Hippocampal formation (tissue), 2 donors: ENCODE data around the gene EPHA6.
"Not testable (repeated sequence)": the region's sequence is repeated elsewhere in the genome, so short reads cannot be mapped to it uniquely, and the experiment has no call there.

Experiments used
- DNase-seq, 2 donors: peaks; one replicate each; lab custom pipeline; 2025; lab: John Stamatoyannopoulos, UW

Gene EPHA6

DNA sequence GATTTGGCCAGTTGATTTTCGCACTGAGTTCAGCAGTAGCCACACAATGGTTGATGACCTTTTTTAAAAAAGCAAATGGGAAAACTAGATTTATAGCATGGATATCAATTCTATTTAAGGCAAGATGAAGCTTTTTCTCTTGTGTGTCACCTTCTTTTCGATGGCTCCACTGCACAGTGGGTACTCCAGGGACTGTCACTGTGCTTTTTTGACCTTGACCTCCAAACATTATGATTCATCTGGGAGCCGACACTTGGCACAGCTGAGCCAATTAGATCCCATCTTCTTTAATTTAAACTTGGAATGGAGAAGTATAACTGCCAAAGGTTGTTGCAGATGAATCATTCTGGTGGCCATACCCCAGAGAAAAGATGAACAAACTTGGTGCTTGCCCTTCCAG lies 367.3 kb downstream of the EPHA6 start:
- no peak for DNase-seq

DNA sequence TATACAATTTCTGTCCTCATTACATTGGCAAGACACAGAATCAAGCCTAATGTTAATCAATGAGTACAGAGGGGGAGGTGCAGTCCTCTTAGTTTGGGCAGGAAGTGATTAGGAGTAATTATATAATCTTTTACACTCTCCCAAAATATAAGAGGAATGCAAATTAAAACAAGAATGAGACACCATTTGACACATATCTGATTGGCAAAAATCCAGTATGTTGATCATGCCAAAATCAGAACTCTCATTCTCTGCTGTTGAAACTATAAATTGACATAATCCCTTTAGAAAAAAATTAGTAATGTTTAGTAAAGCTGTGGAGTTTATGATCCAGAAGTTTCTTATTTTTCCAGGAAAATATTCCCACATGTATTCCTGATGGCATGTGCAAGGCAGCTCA lies 373.4 kb downstream of the EPHA6 start:
- DNase-seq = no peak

GRCh38 chr3:97189835-97190234 lies 375.4 kb downstream of the EPHA6 start:
- no peak for DNase-seq

GRCh38 chr3:97197083-97197482 lies 382.7 kb downstream of the EPHA6 start:
- DNase-seq = no peak

- no peak for DNase-seq
Observed at GRCh38 chr3:97197830-97198229, 383.4 kb downstream of the EPHA6 start.

DNA sequence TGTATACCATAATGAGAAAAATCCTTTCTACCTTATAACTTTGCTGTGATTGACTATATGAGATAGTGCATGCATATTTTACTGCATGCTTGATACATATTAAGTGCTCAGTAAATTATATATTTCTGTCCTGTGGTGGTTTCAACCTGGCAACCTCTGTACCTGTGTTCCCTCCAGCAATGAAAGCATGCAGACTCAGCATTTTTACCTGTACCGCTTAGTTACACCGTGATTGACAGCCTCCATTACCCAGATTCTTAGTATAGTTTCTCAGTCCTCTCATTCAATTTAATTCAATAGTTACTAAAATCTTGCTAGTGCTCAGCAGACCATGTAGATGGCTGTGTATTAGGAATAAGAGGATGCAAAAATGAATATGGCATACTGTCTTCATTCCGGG lies 386.0 kb downstream of the EPHA6 start:
- DNase-seq = no peak

DNA sequence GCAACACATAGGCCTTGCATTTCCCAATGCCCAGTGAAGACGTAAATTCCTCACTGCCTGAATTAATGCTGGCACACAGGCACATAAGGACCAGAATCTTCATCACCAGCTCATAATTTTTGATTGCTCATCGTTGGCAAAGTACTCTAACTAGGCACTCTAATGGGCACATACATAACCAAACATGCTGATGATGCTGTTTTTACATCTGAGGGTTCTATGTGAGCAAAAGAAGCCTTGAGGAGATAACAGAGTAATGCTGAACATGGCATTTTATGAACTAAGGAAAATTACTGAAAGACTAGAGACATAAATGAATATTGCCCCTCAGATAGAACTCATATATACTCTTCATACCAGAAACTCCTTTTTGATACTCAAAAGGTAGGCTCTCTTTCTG lies 387.4 kb downstream of the EPHA6 start:
- no peak for DNase-seq

DNA sequence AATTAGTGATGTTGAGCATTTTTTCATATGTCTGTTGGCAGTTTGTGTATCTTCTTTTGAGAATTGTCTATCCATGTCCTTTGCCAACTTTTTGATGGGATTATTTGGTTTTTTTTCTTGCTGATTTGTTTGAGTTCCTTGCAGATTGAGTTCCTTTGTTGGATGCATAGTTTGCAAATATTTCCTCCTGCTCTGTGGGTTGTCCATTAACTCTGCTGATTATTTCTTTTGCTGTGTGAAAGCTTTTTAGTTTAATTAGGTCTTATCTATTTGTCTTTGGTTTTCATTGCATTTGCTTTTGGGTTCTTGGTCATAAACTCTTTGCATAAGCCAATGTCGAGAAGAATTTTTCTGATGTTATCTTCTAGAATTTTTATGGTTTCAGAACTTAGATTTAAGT lies 414.6 kb downstream of the EPHA6 start:
- DNase-seq = no peak

DNA sequence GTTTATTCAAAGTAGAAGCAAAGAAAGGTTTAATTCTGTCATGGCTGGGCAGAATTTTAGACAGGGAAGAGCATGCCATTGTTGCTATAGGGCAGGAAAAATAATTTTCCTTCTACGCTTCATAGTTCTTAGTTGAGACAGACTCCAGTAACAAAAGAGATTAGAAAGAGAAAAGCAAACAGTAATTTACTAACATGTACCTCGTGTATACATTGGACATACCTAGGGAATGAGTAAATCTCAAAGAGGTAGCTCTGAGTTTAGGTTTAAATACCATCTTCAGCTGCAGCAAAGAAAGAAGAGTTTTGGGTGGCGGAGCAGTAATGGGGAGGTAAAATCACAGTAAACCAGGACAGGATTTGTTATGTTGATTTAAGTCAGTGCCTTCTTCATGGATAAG lies 416.1 kb downstream of the EPHA6 start:
- DNase-seq = no peak

- DNase-seq = no peak
Observed at GRCh38 chr3:97232393-97233034, 418.1 kb downstream of the EPHA6 start.

GRCh38 chr3:97235179-97235578 lies 420.8 kb downstream of the EPHA6 start:
- no peak for DNase-seq

DNA sequence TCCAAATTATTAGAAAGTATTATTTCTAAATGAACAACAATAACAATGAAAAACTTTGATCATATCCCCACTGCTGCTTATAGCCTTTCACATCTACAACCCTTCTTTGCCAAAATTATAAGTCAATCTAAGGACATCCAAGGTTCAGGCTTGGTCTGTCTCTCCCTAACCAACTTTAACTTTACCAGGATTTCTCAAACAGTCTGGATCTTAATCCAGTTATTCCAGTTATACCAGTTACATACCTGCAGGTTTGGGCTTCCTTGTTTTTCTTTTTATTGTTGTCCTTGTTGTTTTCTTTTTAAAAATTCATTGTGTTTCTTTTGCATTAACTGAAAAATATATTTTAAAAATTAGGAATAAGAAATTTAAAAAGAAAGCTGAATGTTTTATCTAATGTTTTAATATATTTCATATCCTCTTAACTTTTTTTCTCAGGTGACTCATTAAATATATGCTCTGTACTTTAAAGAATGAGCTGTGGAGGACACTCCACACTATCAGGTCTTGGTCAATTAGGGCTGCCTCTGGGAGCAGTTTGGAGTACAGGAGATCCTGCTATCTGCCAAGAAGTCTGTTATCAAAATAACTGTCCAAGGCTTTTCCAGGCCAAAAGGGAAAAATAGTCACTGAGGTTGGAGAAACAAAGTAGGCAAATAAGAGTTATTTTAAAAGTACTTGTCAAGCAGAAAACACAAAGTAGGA lies 421.4 kb downstream of the EPHA6 start:
- DNase-seq = no peak

DNA sequence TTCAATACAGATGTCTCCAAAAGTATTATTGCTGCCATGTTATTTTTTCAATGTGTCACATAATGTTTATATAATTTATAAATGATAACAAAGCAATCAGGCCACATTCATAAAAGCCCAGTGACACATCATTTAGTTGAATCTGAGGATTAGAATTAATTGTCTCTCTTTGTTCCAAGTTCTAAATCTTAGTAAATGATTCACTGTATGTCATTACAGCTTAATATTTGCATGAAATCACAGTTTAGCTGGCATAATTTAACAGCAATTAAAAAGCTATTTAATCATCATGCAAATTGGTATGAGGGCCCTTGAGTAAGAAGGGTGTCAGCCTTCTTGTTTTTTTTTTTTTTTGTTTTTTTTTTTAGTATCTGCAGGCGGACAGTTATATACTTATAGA lies 427.0 kb downstream of the EPHA6 start:
- no peak for DNase-seq

DNA sequence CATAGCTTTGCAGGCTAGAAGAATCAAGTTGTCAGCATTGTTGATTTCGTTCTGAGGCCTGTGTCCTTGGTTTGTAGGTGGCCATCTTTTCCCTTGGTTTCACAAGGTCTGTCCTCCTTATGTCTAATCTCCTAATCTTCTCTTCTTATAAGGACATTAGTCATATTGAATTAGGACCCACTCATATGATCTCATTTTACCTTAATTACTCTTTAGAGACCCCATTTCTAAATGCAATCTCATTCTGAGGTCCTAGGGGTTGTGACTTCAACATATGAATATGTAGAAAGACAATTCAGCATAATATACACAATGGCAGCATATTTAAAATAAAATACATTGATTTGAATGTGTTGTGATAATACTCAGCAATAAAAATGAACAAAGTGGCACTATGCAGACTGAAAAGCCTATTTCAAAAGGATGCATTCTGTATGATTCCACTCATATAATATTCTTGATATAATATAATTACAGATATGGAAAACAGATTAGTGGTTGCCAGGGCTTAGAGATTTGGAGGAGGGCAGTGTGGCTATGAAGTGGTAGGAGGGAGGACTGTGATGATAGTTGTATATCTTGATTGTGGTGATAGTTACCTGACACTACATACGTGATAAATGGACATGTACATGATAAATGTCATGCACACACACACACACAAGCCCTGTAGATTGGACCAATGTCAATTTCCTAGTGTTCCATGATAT lies 431.0 kb downstream of the EPHA6 start:
- DNase-seq = no peak

DNA sequence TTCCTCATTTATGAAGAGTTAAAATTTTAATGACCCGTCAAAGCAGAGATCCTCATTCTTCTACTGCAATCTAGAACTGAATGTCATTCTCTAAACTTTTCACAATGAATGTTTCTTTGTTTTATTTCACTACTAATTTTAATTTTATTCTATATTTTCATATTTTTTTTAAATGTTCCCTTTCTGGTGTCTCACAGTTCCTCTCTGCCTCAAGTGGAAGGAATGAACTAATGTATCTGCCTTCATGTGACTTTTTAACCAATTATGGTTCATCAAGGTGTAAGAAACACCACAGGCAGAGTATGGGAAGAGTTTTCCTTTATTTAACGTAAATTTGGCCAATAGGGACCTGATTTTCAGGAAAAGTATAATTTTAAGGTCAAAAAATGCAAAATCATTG lies 441.7 kb downstream of the EPHA6 start:
- no peak for DNase-seq

DNA sequence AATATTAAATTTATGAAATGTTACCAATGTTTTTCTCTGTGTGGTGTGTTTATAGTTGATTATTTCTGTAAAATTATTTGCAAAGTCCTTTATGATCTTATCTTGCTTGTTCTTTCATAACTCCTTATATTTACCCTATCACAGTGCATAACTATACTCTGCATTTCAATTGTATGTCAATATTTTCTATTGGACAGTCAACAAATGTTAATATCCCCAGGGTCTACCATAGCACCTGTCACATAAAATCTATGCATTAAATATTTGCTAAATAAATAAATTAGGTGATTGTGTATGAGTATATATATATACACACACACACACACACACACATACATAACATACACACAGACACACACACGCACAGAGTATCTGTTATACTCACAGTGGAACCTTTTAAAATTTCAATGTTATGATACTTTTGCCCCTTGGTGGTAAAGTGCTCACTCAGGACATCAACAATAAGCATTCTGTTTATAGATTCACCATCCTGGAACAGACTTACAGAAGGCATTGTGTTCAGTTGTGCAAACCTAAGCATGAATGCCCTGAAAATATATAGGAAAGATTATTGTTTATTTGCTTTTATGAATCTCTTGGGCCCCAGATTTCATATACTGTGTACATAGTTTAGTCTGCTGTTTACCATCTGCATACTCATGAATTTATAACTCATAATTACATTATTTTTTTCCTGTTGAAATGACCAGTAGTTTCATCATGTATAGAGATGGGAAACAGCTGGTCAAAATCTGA lies 443.7 kb downstream of the EPHA6 start:
- DNase-seq = no peak

- DNase-seq = no peak
Observed at GRCh38 chr3:97259263-97259662, 444.9 kb downstream of the EPHA6 start.

GRCh38 chr3:97264180-97264579 lies 449.8 kb downstream of the EPHA6 start:
- no peak for DNase-seq

DNA sequence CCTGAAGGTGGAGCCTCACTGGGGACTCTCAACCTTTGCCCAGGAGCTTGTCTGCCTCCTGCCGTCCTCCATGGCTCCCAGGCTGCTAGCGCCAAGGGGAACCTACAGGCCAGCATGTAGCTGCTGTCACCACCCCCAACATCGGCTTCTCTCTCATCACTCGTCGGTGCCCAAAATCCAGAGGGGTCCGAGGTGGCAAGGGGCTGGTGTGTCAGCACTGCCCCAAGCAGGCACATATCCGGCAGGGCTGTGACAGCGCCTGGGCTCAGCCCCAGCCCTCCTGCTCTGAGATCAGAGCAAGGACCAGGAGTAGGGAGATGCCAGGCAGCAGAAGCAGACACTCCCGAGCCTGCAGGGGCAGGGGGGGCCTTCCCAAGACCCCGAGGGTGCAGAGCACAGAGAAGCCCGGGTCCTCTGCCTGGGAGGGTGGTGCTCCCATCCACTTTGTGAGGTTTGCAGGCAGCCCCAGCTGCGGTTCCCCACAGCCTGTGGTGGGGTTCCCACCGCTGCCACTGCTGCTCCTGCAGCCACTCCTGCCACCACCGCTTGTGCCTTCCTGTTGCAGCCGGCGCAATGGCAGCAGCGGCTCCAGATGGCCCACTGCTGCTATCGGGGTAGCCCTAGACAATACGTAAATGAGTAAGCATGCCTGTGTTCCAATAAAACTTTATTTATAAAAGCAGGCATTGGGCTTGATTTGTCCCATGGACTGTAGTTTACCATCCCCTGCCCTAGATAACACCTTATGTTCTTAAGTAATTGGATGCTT lies 451.0 kb downstream of the EPHA6 start:
- DNase-seq = no peak

- DNase-seq = no peak
Observed at GRCh38 chr3:97269202-97269601, 454.8 kb downstream of the EPHA6 start.

DNA sequence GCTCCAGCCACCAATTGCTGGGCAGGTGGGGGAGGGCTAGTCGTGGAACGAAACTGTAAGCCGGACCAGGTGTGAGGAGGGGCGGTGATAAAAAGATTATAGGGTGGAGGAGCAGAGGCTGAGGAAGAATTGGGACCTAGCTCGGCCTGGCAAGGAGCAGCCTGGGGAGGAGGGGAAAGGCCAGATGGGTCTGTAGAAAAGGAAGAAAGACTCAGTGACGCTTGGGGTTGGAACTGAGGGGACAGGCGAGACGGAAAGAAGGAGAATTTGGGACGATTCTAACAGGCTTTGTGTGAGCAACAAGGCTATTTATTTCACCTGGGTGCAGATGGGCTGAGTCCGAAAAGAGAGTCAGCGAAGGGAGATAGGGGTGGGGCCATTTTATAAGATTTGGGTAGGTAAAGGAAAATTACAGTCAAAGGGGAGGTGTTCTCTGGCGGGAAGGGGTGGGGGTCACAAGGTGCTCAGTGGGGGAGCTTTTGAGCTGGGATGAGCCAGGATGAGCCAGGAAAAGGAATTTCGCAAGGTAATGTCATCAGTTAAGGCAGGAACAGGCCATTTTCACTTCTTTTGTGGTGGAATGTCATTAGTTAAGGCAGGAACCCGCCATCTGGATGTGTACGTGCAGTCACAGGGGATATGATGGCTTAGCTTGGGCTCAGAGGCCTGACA lies 462.6 kb downstream of the EPHA6 start:
- DNase-seq = not testable (repeated sequence)
